Hepatocyte (in vitro differentiated cells): ENCODE measurements around the gene VPS33B.

ENCODE experiments used
- EZH2 ChIP-seq: fragments of 200-600 bp; sonication (generic); IDR thresholded peaks from 2 replicates; pipeline ENCODE4 v1.6.1; 2016; ENCODE audit warnings: antibody characterized with exemption, mild to moderate bottlenecking, borderline replicate concordance
- EZH2phosphoT487 ChIP-seq: fragments of 200-600 bp; sonication (generic); IDR thresholded peaks from one replicate; pipeline ENCODE4 v1.6.1; 2018; ENCODE audit warnings: antibody characterized with exemption, mild to moderate bottlenecking, low read depth, moderate library complexity; ENCODE audit not compliant: unreplicated experiment, severe bottlenecking
- TF ChIP-seq, protein P1 (sequence below): fragments of 200-600 bp; sonication (generic); IDR thresholded peaks from 2 replicates; pipeline ENCODE4 v1.5.1; 2016; ENCODE audit warnings: antibody characterized with exemption, mild to moderate bottlenecking; ENCODE audit not compliant: poor library complexity

GRCh38 chr15:91068436-91068835, 46.0 kb upstream of the VPS33B start:
- TF ChIP-seq, protein P1, sequence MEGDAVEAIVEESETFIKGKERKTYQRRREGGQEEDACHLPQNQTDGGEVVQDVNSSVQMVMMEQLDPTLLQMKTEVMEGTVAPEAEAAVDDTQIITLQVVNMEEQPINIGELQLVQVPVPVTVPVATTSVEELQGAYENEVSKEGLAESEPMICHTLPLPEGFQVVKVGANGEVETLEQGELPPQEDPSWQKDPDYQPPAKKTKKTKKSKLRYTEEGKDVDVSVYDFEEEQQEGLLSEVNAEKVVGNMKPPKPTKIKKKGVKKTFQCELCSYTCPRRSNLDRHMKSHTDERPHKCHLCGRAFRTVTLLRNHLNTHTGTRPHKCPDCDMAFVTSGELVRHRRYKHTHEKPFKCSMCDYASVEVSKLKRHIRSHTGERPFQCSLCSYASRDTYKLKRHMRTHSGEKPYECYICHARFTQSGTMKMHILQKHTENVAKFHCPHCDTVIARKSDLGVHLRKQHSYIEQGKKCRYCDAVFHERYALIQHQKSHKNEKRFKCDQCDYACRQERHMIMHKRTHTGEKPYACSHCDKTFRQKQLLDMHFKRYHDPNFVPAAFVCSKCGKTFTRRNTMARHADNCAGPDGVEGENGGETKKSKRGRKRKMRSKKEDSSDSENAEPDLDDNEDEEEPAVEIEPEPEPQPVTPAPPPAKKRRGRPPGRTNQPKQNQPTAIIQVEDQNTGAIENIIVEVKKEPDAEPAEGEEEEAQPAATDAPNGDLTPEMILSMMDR = no peak
- TF ChIP-seq EZH2phosphoT487 = no peak
- TF ChIP-seq EZH2 = no peak
